ENCODE data around the gene GPBP1L1.

DNA sequence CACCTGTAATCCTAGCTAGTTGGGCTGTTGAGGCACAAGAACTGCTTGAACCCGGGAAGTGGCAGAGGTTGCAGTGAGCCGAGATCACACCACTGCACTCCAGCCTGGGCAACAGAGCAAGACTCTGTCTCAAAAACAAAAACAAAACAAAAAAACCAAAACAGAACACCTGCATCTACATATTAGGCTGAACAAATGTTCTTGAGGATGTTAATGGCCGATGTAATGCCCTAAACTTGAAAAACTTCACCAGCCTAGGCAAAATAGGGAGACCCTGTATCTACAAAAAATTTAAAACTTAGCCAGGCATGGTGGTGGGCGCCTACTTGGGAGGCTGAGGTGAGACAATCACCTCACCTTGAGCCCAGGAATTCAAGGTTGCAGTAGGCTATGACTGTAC, 17.8 kb downstream of the GPBP1L1 start:
- TF ChIP-seq CTCF (IDR thresholded peaks at IDR 0.05; ENCODE audit: insufficient read depth, low read length) (no peak), SPI1 (IDR thresholded peaks at IDR 0.05; ENCODE audit: borderline replicate concordance, low read depth) (no peak), POLR2AphosphoS5 (IDR thresholded peaks at IDR 0.05; ENCODE audit: low read depth) (no peak)

All from HL-60 (cell line).